Erythroblast (primary cell): ENCODE results near the gene SERINC2.
A peak's percentile ranks its signal among the peaks of the same experiment; 100 is the strongest.

Experiments used
- GATA1 ChIP-seq: IDR thresholded peaks from 2 replicates; pipeline ENCODE4 v1.6.1; 2011; ENCODE audit warnings: low read depth, mild to moderate bottlenecking, control low read depth, low read length, moderate library complexity
- POLR2A ChIP-seq: IDR thresholded peaks from 2 replicates; pipeline ENCODE4 v1.6.1; 2011; ENCODE audit warnings: mild to moderate bottlenecking, low read length

DNA sequence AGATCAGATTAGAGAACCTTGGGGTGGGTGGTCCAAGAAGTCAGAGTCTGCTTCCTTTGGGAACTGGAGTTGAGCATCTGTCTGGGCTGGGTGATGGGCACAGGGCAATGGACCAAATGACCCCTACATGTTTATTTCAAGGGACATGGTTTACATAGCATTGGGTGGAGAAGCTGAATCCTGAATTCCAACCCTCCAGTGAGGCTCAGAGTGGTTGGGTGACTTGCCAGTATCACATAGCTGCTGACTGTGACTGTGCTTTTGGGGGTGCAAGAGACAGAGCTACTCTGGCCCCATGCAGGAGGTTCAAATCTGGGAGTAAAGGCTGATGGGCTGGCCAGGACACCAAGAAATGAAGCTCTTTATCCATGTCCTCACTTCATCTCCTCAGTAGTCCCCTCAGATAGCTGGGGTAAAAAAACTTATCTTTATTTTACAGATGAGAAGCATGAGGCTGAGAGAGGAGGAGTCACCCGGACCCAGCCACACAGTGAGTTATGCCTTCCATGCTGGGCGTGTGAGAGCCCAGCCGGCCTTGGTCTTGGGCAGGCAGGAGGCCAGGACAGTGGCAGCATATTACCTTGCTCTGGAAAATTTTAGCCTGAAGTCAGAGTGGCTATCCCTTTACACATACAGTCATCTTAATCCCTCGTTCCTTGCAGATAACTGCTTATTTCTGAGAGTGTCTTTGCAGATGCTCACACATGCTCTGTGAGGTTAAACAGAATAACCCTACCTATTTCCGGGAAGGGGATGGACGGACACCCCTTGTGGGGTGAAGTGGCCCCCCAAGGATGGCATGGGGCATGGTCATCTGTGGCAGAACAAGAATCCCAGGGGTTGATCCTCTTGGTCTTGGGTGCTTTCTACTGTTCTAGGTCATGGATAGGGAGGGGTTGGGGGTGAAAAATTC is 2.8 kb upstream of the SERINC2 start:
- TF ChIP-seq POLR2A (peak; percentile 44), GATA1 (no peak)
